PC-9 (cell line): Measurements from ENCODE around the gene RPAP3. TPM values are rescaled to one million over a fixed set of nuclear protein-coding genes. Genes with fewer than 3 reads are reported as not detected.

Experiments
- BruUV-seq: library from RNA; stranded (reverse); fragments of 400-500 nt; replicated peaks from 2 replicates; lab custom pipeline; 2021; lab: Mats Ljungman, UMichigan
- CTCF ChIA-PET: fragments of 300-600 bp; sonication (Branson Sonifier 250); formaldehyde crosslinking; loops from one replicate; lab custom pipeline; 2022; ENCODE audit warnings: antibody characterized with exemption; lab: Charles Lee
- POLR2A ChIA-PET: fragments of 300-600 bp; sonication (Branson Sonifier 250); formaldehyde crosslinking; loops from one replicate; lab custom pipeline; 2022; ENCODE audit warnings: antibody characterized with exemption; ENCODE audit not compliant: unreplicated experiment; lab: Charles Lee
- DNase-seq, 2 experiments: peaks; one replicate each; pipeline versions ENCODE4 v3.0.0 to v3.0.0-alpha.2; 2015 to 2022; ENCODE audit warnings: mixed read lengths in 1 of 2
- H2AFZ ChIP-seq: fragments of 200-600 bp; sonication (generic); 2 replicates; pipeline ENCODE4 v1.8.1; 2017; ENCODE audit warnings: antibody characterized with exemption
- H3F3A ChIP-seq: fragments of 200-600 bp; sonication (generic); 2 replicates; pipeline ENCODE4 v1.8.1; 2017; ENCODE audit warnings: antibody characterized with exemption, mild to moderate bottlenecking, low read depth; ENCODE audit not compliant: insufficient read depth
- H3K27ac ChIP-seq: fragments of 200-600 bp; sonication (generic); 2 replicates; pipeline ENCODE4 v1.6.1; 2016; ENCODE audit warnings: mixed run types
- H3K27me3 ChIP-seq: fragments of 200-600 bp; sonication (generic); 2 replicates; pipeline ENCODE4 v1.6.1; 2016; ENCODE audit warnings: low read depth, mixed run types; ENCODE audit not compliant: insufficient read depth
- H3K36me3 ChIP-seq: fragments of 200-600 bp; sonication (generic); 2 replicates; pipeline ENCODE4 v1.6.1; 2016; ENCODE audit warnings: low read depth, mixed run types
- H3K4me1 ChIP-seq: fragments of 200-600 bp; sonication (generic); replicated peaks from 2 replicates; pipeline ENCODE4 v1.6.1; 2016; ENCODE audit warnings: mixed run types; ENCODE audit not compliant: insufficient read depth
- H3K4me2 ChIP-seq: fragments of 200-600 bp; sonication (generic); 2 replicates; pipeline ENCODE4 v1.6.1; 2017; ENCODE audit warnings: mixed run types
- H3K4me3 ChIP-seq: fragments of 200-600 bp; sonication (generic); 2 replicates; pipeline ENCODE4 v1.6.1; 2016; ENCODE audit warnings: mixed run types
- H3K79me2 ChIP-seq: fragments of 200-600 bp; sonication (generic); 2 replicates; pipeline ENCODE4 v1.6.1; 2017; ENCODE audit warnings: low read depth, mixed run types
- H3K9me2 ChIP-seq: fragments of 200-600 bp; sonication (generic); 2 replicates; pipeline ENCODE4 v1.8.1; 2017; ENCODE audit warnings: mild to moderate bottlenecking; ENCODE audit not compliant: insufficient read depth
- H3K9me3 ChIP-seq: fragments of 200-600 bp; sonication (generic); 2 replicates; pipeline ENCODE4 v1.8.1; 2016; ENCODE audit warnings: low read depth; ENCODE audit not compliant: insufficient read depth
- H4K20me1 ChIP-seq: fragments of 200-600 bp; sonication (generic); 2 replicates; pipeline ENCODE4 v1.8.1; 2017; ENCODE audit not compliant: insufficient read depth
- CTCF ChIP-seq: fragments of 200-600 bp; sonication (generic); conservative IDR thresholded peaks from 2 replicates; pipeline ENCODE4 v1.6.1; 2017; ENCODE audit warnings: mixed run types, antibody characterized with exemption, mild to moderate bottlenecking, moderate library complexity
- EZH2 ChIP-seq: fragments of 200-600 bp; sonication (generic); IDR thresholded peaks from 2 replicates; pipeline ENCODE4 v1.8.0; 2017; ENCODE audit warnings: antibody characterized with exemption, low read depth
- intact Hi-C: fragments of 100-400 bp; cut with micrococcal nuclease; formaldehyde crosslinking; loops from one replicate; pipeline ENCODE4 v1.10.0; 2022; ENCODE audit not compliant: unreplicated experiment
- total RNA-seq: library from RNA; stranded (reverse); gene quantifications from 2 replicates; pipeline ENCODE4 v1.2.3, GENCODE V29; 2021

Gene RPAP3
- total RNA-seq, 1 experiment from 2014 or later: 37.0 TPM

GRCh38 chr12:47752121-47752520 is 46.3 kb upstream of the RPAP3 start:
- H4K20me1 ChIP-seq: no peaks in the 10 kb centered on the region
- no peaks in the 10 kb centered on the region for H3K27me3 ChIP-seq
- peak overlapping the region; percentile 75 for H3K27ac ChIP-seq
- TF ChIP-seq CTCF (no peak), EZH2 (no peak)
- H3K36me3 ChIP-seq: no peaks in the 10 kb centered on the region
- no peak overlapping the region; the same call in 1 of the 2 replicates for H3K4me3 ChIP-seq
- no peak overlapping the region for H2AFZ ChIP-seq
- ChIA-PET CTCF (no interaction called here), POLR2A (no interaction called here)
- peaks cover 53% of the 10 kb centered on the region for H3F3A ChIP-seq
- DNase-seq: no peak
- BruUV-seq: TSS peak; percentile 47
- no peaks in the 10 kb centered on the region for H3K9me3 ChIP-seq
- peaks cover 71% of the 10 kb centered on the region for H3K4me1 ChIP-seq
- H3K79me2 ChIP-seq: peaks cover 12% of the 10 kb centered on the region; the same call in 1 of the 2 replicates
- H3K4me2 ChIP-seq: peak overlapping the region; percentile 97
- H3K9me2 ChIP-seq: no peaks in the 10 kb centered on the region
- intact Hi-C loops: loop anchor here (5.0 kb wide), 1 partner anchor 1370 kb away; no protein-coding TSS in a partner anchor

- no peaks in the 10 kb centered on the region for H3K9me3 ChIP-seq
- peaks cover 8% of the 10 kb centered on the region; the same call in 1 of the 2 replicates for H3K79me2 ChIP-seq
- H3K4me1 ChIP-seq: peaks cover 65% of the 10 kb centered on the region
- no peak for TF ChIP-seq EZH2
- TF ChIP-seq CTCF: no peak
- no peaks in the 10 kb centered on the region for H4K20me1 ChIP-seq
- POLR2A ChIA-PET: no interaction called here
- H3K27ac ChIP-seq: peak overlapping the region; percentile 75
- no peaks in the 10 kb centered on the region for H3K9me2 ChIP-seq
- H3K4me2 ChIP-seq: peak overlapping the region; percentile 97
- no peak overlapping the region for H2AFZ ChIP-seq
- H3K36me3 ChIP-seq: no peaks in the 10 kb centered on the region
- peaks cover 53% of the 10 kb centered on the region for H3F3A ChIP-seq
- H3K27me3 ChIP-seq: no peaks in the 10 kb centered on the region
- intact Hi-C loops: loop anchor here (5.0 kb wide), 1 partner anchor 1369 kb away; no protein-coding TSS in a partner anchor
- CTCF ChIA-PET: no interaction called here
- BruUV-seq: no TSS peak
- no peak overlapping the region for H3K4me3 ChIP-seq
- DNase-seq: no peak
Observed at GRCh38 chr12:47751561-47751960, 45.7 kb upstream of the RPAP3 start.

- Histone ChIP-seq H3K27ac (no peak overlapping the region), H3K36me3 (no peaks in the 10 kb centered on the region)
Observed at GRCh38 chr12:47750916-47751470, 45.2 kb upstream of the RPAP3 start.

More at GRCh38 chr12:47750916-47751470, 45.2 kb upstream of the RPAP3 start:
- TF ChIP-seq EZH2 (no peak), CTCF (no peak)
- Histone ChIP-seq H4K20me1 (no peaks in the 10 kb centered on the region), H3K79me2 (0 out of 2 replicates have a peak, but pooled peaks cover 3% of the 10 kb centered on the region), H2AFZ (no peak overlapping the region), H3K27me3 (no peaks in the 10 kb centered on the region), H3K4me1 (peaks cover 60% of the 10 kb centered on the region), H3K4me2 (peak overlapping the region; percentile 97; the same call in 1 of the 2 replicates), H3K9me2 (no peaks in the 10 kb centered on the region), H3K4me3 (no peak overlapping the region), H3F3A (peaks cover 53% of the 10 kb centered on the region), H3K9me3 (no peaks in the 10 kb centered on the region)
- POLR2A ChIA-PET: no interaction called here
- no peak for DNase-seq
- CTCF ChIA-PET: no interaction called here
- intact Hi-C loops: loop anchor here (5.0 kb wide), 1 partner anchor 1369 kb away; no protein-coding TSS in a partner anchor
- BruUV-seq: no TSS peak
